GM10248 (cell line): ENCODE results near the gene BPHL.
A peak's percentile ranks its signal among the peaks of the same experiment; 100 is the strongest.

ENCODE experiments used
- CTCF ChIA-PET: fragments of 300-600 bp; sonication (Branson Sonifier 250); formaldehyde crosslinking; extraction: SDS; loops from one replicate; lab custom pipeline; 2021; ENCODE audit warnings: antibody characterized with exemption; lab: Yijun Ruan, JAX
- POLR2A ChIA-PET: fragments of 350-650 bp; sonication (Branson Sonifier 250); formaldehyde crosslinking; extraction: SDS; loops from one replicate; lab custom pipeline; 2020; ENCODE audit warnings: antibody characterized with exemption; lab: Yijun Ruan, JAX
- DNase-seq: peaks from one replicate; pipeline ENCODE4 v3.0.0; 2012; ENCODE audit errors: extremely low spot score
- TF ChIP-seq, protein P1 (sequence below): IDR thresholded peaks from 2 replicates; pipeline ENCODE4 v1.5.1; 2012; ENCODE audit warnings: mild to moderate bottlenecking, low read depth; ENCODE audit errors: extremely low read depth, missing control alignments, control extremely low read depth

Gene BPHL

DNA sequence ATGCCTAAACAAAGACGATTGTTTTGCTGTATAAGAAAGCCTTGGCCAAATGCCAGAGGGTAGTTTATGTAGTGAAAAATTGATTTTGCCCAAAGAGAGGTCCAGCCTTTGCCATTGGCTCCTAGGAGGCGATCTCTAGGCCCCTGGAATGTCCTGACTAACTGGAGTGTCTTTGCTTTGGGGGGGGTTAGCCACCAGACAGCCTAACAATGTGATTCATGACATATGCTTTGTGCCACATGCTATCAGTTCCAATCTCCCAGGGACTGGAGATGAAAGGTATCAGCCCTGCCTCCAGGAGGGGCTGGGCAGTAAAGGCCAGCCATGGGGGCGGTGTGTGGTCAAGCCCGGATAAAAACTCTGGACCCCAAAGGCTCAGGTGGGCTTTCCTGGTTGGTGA is 71.5 kb downstream of the BPHL start:
- CTCF ChIA-PET: interaction anchor here (1.3 to 2.9 kb wide), 4 partner anchors 18 to 61 kb away, joined by 4 to 8 read pairs (median 4); no protein-coding TSS in a partner anchor
- POLR2A ChIA-PET: no interaction called here
- TF ChIP-seq, protein P1, sequence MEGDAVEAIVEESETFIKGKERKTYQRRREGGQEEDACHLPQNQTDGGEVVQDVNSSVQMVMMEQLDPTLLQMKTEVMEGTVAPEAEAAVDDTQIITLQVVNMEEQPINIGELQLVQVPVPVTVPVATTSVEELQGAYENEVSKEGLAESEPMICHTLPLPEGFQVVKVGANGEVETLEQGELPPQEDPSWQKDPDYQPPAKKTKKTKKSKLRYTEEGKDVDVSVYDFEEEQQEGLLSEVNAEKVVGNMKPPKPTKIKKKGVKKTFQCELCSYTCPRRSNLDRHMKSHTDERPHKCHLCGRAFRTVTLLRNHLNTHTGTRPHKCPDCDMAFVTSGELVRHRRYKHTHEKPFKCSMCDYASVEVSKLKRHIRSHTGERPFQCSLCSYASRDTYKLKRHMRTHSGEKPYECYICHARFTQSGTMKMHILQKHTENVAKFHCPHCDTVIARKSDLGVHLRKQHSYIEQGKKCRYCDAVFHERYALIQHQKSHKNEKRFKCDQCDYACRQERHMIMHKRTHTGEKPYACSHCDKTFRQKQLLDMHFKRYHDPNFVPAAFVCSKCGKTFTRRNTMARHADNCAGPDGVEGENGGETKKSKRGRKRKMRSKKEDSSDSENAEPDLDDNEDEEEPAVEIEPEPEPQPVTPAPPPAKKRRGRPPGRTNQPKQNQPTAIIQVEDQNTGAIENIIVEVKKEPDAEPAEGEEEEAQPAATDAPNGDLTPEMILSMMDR: no peak
- DNase-seq: no peak

DNA sequence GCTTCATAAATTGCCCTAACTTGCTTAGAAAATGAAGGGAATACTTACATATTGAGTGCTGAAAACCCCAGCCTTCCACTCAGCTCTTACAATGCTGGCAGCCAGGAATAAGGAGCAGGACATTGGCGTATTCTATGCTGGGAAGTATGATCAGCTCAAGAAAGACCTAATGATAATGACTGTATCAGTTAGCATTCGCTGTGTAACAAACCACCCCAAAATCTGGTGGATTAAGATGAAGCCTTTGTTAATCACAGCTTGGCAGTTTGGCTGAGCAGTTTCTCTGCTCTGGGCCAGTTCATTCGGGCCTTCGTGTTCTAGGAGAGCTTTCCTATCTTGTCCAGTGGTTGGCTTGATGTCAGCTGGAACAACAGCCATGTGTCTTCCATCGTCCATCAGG is 72.3 kb downstream of the BPHL start:
- CTCF ChIA-PET: interaction anchor here (1.3 to 1.7 kb wide), 2 partner anchors 17 to 61 kb away, joined by 4 read pairs; no protein-coding TSS in a partner anchor
- POLR2A ChIA-PET: no interaction called here

DNA sequence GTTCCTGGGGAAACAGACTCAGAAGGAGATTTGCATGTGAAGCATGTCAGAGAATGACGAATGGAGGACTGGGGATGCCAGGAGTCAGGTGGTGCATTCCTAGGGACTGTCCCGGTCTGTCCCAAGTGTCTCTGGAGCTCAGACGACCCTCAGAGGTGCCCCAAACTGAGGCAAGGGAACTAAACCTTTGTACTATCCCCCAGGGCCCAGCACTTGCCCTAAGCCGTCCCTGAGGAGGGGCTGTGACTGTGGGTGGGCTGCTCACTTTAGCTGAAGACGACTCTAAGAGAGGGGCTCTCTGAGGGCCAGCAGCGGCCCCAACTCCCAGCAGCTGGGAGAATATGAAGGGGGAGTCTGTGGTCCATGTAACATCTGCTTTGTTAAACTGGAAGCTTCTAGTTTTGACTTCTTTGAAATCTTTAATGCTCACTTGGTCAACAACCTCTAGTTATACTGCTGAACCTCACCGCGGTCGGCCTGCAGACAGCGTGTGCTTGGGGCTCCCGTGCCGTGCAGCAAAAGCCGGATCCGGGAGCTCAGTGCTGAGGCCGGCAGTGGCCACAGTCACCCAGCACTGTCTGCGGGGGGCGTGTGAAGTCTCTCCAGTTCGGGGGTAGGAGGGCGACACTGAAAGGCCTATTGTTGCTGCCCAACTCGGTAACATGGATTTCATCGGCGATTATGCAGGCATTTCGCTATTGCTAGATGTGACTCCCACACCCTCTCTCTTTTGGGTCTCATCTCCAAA is 74.8 kb downstream of the BPHL start:
- ChIA-PET CTCF (interaction anchor here (0.9 to 4.1 kb wide), 7 partner anchors 8 to 36 kb away, joined by 3 to 16 read pairs (median 5); partner anchors contain the start of gene TUBB2A), POLR2A (no interaction called here)
- no peak for DNase-seq

More for the DNA sequence above, 72.3 kb downstream of the BPHL start:
- TF ChIP-seq, protein P1: no peak
- no peak for DNase-seq

DNA sequence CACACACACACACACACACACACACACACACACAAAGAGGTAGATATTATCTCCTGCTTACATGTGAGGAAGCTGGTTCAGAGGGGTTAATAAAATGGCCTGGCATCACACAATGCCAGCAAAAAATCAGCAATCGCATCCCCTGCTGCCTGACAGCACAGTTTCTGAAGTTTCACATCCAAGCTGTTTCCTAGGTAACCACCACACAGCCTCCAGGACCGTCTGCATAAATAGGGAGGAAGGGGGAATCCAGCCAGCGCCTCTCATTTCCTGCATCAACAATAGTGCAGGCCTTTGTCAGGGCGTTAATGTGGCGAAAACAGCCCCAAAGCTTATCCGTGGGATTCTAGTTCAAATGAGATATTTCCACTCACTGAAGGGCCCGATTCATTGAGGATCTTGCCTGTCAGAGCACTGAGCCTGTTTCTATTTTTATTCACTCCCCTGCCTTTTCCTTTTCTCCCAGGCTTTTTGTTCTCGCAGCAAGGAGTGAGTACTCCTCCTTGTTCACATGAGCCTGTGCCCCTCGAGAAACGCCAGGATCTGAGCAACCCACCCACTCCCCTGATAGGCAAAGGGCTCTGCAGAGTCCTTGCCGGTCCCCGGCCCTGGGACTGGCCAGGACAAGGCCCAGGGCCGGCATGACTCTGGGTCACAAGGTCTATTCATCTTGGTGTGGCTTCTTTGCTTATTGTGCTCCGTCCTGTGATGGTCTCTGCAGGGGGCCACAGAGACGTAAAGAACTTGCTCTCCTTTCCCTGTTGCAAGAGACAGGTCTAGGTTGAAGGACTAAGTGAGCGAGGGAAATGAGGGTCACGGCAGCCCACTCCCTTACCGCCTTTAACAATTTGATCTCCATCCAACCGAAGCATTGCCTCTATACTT is 76.3 kb downstream of the BPHL start:
- CTCF ChIA-PET: interaction anchor here (1.3 to 4.1 kb wide), 7 partner anchors 9 to 56 kb away, joined by 3 to 16 read pairs (median 5); partner anchors contain the start of gene TUBB2A
- DNase-seq: peak; percentile 59
- TF ChIP-seq, protein P1: no peak
- POLR2A ChIA-PET: no interaction called here

More for the DNA sequence above, 74.8 kb downstream of the BPHL start:
- TF ChIP-seq, protein P1: no peak

DNA sequence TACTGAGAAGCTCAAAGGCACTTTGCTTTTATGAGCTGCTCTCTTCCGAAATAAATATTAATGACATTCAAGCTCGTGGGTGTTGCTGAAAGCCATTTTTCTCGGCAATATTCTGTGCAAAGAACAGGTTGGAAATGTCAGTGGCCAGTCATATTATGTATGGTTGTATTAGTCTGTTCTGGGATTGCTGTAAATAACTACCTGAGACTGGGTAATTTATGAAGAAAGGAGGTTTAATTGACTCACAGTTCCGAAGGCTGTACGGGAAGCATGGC is 76.8 kb downstream of the BPHL start:
- no peak for DNase-seq
- ChIA-PET CTCF (interaction anchor here (1.8 to 4.1 kb wide), 2 partner anchors 11 to 13 kb away, joined by 5 to 16 read pairs; no protein-coding TSS in a partner anchor), POLR2A (no interaction called here)
- TF ChIP-seq, protein P1: no peak

DNA sequence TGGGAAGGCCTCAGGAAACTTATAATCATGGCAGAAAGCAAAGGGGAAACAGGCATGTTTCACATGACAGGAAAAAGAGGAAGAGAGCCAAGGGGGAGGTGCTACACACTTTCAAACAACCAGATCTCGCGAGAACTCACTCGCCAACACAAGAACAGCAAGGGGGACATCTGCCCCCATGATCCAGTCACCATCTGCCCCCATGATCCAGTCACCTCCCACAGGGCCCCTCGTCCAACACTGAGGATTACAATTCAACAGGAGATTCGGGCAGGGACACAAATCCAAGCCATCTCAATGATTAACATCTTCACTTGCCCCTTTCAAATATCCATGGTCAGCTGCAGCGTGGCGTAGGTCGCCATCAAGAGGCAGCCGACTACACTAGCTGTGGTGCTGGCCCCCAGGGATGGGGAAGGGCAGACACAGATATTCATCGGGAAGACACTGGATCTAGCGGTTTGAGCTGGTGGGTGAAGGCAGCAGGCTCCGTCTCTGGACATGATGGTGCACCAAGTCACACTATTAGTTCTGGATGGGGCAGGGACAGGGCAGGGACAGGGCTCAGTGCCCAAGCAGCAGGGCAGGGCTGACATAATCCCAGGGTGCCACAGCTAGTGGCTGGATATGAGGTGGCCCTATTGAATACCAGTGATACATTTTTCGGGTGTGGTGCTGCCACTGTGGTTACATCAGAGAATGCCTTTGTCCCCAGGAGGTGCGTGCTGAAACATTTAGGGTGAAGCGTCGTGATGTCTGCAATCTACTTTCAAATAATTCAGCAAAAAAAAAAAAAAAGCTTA is 77.4 kb downstream of the BPHL start:
- TF ChIP-seq, protein P1: no peak
- ChIA-PET CTCF (interaction anchor here (1.8 to 4.1 kb wide), 2 partner anchors 10 to 13 kb away, joined by 5 to 16 read pairs; no protein-coding TSS in a partner anchor), POLR2A (no interaction called here)
- DNase-seq: no peak
